Mammary epithelial cell (primary cell): ENCODE data around the gene MYCBPAP.

Source experiments
- CTCF ChIP-seq, 2 donors: IDR thresholded peaks in 1 of 2; conservative IDR thresholded peaks in 1 of 2; 2 replicates each; pipeline ENCODE4 v1.5.1; 2011 to 2012; ENCODE audit warnings: inconsistent platforms in 2 of 2, low read length in 2 of 2, mild to moderate bottlenecking in 2 of 2, control low read depth in 1 of 2, low read depth in 1 of 2; ENCODE audit not compliant: insufficient read depth in 1 of 2; ENCODE audit errors: extremely low read depth in 1 of 2
- EZH2 ChIP-seq: IDR thresholded peaks from 2 replicates; pipeline ENCODE4 v1.6.1; 2012; ENCODE audit warnings: low read length, inconsistent platforms, borderline replicate concordance

DNA sequence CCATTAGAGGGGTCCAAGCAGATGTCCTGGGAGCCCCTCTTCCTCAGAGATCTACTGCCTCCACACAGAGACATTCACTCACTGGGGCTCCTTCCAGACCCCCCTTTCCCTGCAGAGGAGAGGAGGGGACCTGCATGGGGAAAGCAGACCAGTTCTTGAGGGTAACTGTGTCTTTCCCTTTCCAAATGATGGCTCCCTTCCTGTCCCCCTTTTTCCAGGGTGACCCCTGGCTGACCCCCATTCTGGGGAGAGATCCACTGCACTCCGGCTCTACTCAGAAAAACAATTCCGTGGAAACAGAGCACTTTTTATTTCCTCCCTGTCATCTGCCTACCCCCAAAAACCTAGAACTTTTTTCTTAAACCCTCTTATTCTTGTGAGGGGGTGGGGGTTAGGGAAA is 58.6 kb downstream of the MYCBPAP start:
- TF ChIP-seq CTCF (conservative IDR thresholded peaks at IDR 0.05 in 1 of 2, IDR thresholded peaks at IDR 0.05 in 1 of 2; ENCODE audit: extremely low read depth in 1 of 2, insufficient read depth in 1 of 2, low read depth in 1 of 2, low read length in 2 of 2) = no peak
- no peak for TF ChIP-seq EZH2
